HepG2 (cell line): ENCODE measurements around the gene MTA3. TPM values are rescaled to one million over a fixed set of nuclear protein-coding genes. Genes with fewer than 3 reads are reported as not detected.
"Not testable (repeated sequence)": the region's sequence is repeated elsewhere in the genome, so short reads cannot be mapped to it uniquely, and the experiment has no call there.

Experiments used
- ATAC-seq: fragments of 200-7000 bp; cut with Tn5 transposase; 3 replicates; pipeline ENCODE4 v1.9.1; 2020; ENCODE audit warnings: mild to moderate bottlenecking, moderate library complexity
- BruUV-seq: library from RNA; stranded (reverse); fragments of 400-500 nt; replicated peaks from 2 replicates; lab custom pipeline; 2021; lab: Mats Ljungman, UMichigan
- CTCF ChIA-PET: fragments of 300-600 bp; formaldehyde crosslinking; extraction: SDS; loops from one replicate; lab custom pipeline; 2021; ENCODE audit warnings: low total read pairs, inconsistent platforms, low intra/inter-chr PET ratio; lab: Yijun Ruan, JAX
- POLR2A ChIA-PET: fragments of 350-600 bp; sonication (Branson Sonifier 250); formaldehyde crosslinking; loops from one replicate; lab custom pipeline; 2020; ENCODE audit warnings: antibody characterized with exemption, inconsistent platforms; lab: Yijun Ruan, JAX
- DNase-seq: peaks from one replicate; pipeline ENCODE4 v3.0.0-alpha.2; 2015; ENCODE audit warnings: low spot score
- FAIRE-seq: peaks from 3 replicates; lab custom pipeline; 2011; peaks lifted over from hg19 to GRCh38; lab: Jason Lieb, UNC
- H2AFZ ChIP-seq: one replicate; pipeline ENCODE4 v1.6.1; 2011; ENCODE audit warnings: low read length, inconsistent platforms
- H3K27ac ChIP-seq: fragments of 300-600 bp; 3 replicates; pipeline ENCODE4 v1.8.0; 2011; ENCODE audit warnings: mixed run types, mild to moderate bottlenecking, mixed read lengths, low read length, inconsistent platforms; ENCODE audit not compliant: insufficient read depth; ENCODE audit errors: extremely low read length
- H3K27me3 ChIP-seq, 2 experiments: fragments of 200-600 bp in 1 of 2; 2 replicates in 1 of 2; 3 replicates in 1 of 2; pipeline versions ENCODE4 v1.6.0 to v1.8.0; 2011; ENCODE audit warnings: low read length in 2 of 2, mild to moderate bottlenecking in 2 of 2, moderate library complexity in 2 of 2, inconsistent platforms in 1 of 2; ENCODE audit not compliant: insufficient read depth in 2 of 2, control insufficient read depth in 1 of 2
- H3K36me3 ChIP-seq, 2 experiments: fragments of 200-600 bp in 1 of 2; replicated peaks in 1 of 2; 2 replicates in 1 of 2; 3 replicates in 1 of 2; pipeline versions ENCODE4 v1.5.1 to v1.8.0; 2011; ENCODE audit warnings: low read length in 2 of 2, inconsistent platforms in 1 of 2; ENCODE audit not compliant: insufficient read depth in 2 of 2, control insufficient read depth in 1 of 2
- H3K4me1 ChIP-seq: 2 replicates; pipeline ENCODE4 v1.5.1; 2012; ENCODE audit warnings: low read length, inconsistent platforms; ENCODE audit not compliant: insufficient read depth
- H3K4me2 ChIP-seq: 2 replicates; pipeline ENCODE4 v1.6.0; 2011; ENCODE audit warnings: low read depth, low read length, inconsistent platforms
- H3K4me3 ChIP-seq, 3 experiments: fragments of 200-600 bp in 1 of 3; sonication (generic), shearing (Covaris generic) in 1 of 3; replicated peaks in 1 of 3; 2 replicates each; pipeline ENCODE4 v1.5.1; 2011 to 2016; ENCODE audit warnings: low read length in 3 of 3, inconsistent platforms in 2 of 3, low read depth in 2 of 3, mild to moderate bottlenecking in 2 of 3, control low read depth in 1 of 3, mixed read lengths in 1 of 3; ENCODE audit not compliant: insufficient read depth in 1 of 3
- H3K79me2 ChIP-seq: one replicate; pipeline ENCODE4 v1.6.1; 2011; ENCODE audit warnings: low read length, inconsistent platforms; ENCODE audit not compliant: insufficient read depth
- H3K9ac ChIP-seq: 2 replicates; pipeline ENCODE4 v1.6.0; 2011; ENCODE audit warnings: mild to moderate bottlenecking, low read depth, low read length, inconsistent platforms; ENCODE audit not compliant: insufficient read depth
- H3K9me3 ChIP-seq: 2 replicates; pipeline ENCODE4 v1.5.1; 2012; ENCODE audit warnings: mild to moderate bottlenecking, low read length
- H4K20me1 ChIP-seq: 2 replicates; pipeline ENCODE4 v1.6.0; 2011; ENCODE audit warnings: inconsistent platforms, mild to moderate bottlenecking, low read length, moderate library complexity; ENCODE audit not compliant: insufficient read depth
- PRDM15 ChIP-seq: sonication (generic); formaldehyde crosslinking; IDR thresholded peaks from 2 replicates; pipeline ENCODE4 v1.4.0; 2020; ENCODE audit warnings: missing genetic modification reagents
- ZNF121 ChIP-seq: sonication (generic); formaldehyde crosslinking; IDR thresholded peaks from 2 replicates; pipeline ENCODE4 v1.5.0; 2020; ENCODE audit warnings: mild to moderate bottlenecking, missing genetic modification reagents
- ZNF687 ChIP-seq: sonication (generic); formaldehyde crosslinking; IDR thresholded peaks from 2 replicates; pipeline ENCODE4 v1.5.1; 2020; ENCODE audit warnings: mild to moderate bottlenecking, missing genetic modification reagents, moderate library complexity
- ZNF768 ChIP-seq: sonication (generic); formaldehyde crosslinking; IDR thresholded peaks from 2 replicates; pipeline ENCODE4 v1.4.0; 2020; ENCODE audit warnings: missing genetic modification reagents
- WGBS: methylation state at CpG from one replicate; pipeline ENCODE4 v1.1.6; 2017; ENCODE audit warnings: low lambda C conversion rate; 5-methylcytosine and 5-hydroxymethylcytosine counted together
- in situ Hi-C: cut with HindIII; loops from 2 replicates; pipeline ENCODE4 v1.10.0; 2017; ENCODE audit warnings: low pct_unique_long_range_greater_than_20kb; ENCODE audit not compliant: extremely low pct_ligation_motif_present
- intact Hi-C: fragments of 100-400 bp; cut with micrococcal nuclease; formaldehyde crosslinking; loops from one replicate; pipeline ENCODE4 v1.10.0; 2022; ENCODE audit not compliant: unreplicated experiment
- polyA plus RNA-seq, 8 experiments: library from polyadenylated mRNA; depleted of rRNA in 3 of 8; stranded (reverse) in 7 of 8; unstranded in 1 of 8; fragments of >200 nt; fragmentation: Illumina TruSeq in 4 of 8; extraction: Trizol in 4 of 8; gene quantifications; 2 replicates each; pipeline versions ENCODE4 v1.2.1 to v1.2.3, GENCODE V29; 2011 to 2016; ENCODE audit warnings: low read depth in 4 of 8, missing spikeins in 1 of 8, mixed read lengths in 1 of 8; ENCODE audit not compliant: insufficient read depth in 1 of 8
- total RNA-seq, 5 experiments: library from RNA; depleted of rRNA; stranded (reverse); fragments of >200 nt; fragmentation: Illumina TruSeq; extraction: Trizol; gene quantifications; 2 replicates each; pipeline ENCODE4 v1.2.3, GENCODE V29; 2016; ENCODE audit warnings: low read depth in 1 of 5

Gene MTA3
- total and polyA plus RNA-seq, 2 of the 13 experiments (the other 11 are each of a cell fraction or from before 2014, with no cell fraction given): 48.8 to 77.8 TPM

GRCh38 chr2:42581257-42581656 is 12.8 kb downstream of the MTA3 start:
- no peaks in the 10 kb centered on the region; the same call in 1 of the 2 replicates for H4K20me1 ChIP-seq
- H3K4me2 ChIP-seq: no peak overlapping the region
- no TSS peak for BruUV-seq
- H3K36me3 ChIP-seq: peaks cover 26 to 54% of the 10 kb centered on the region in 2 experiments
- H3K9ac ChIP-seq: no peak overlapping the region
- no peak overlapping the region for H2AFZ ChIP-seq
- peaks cover 13% of the 10 kb centered on the region for H3K4me1 ChIP-seq
- DNase-seq (no peak), FAIRE-seq (no peak), ATAC-seq (no peak)
- in situ Hi-C loops: no loop called here
- H3K79me2 ChIP-seq: peaks cover 12% of the 10 kb centered on the region
- ChIA-PET CTCF (no interaction called here), POLR2A (no interaction called here)
- intact Hi-C loops: no loop called here
- 96% methylated on average over 6 of the region's 6 CpGs for WGBS
- H3K27ac ChIP-seq: no peak overlapping the region
- no peaks in the 10 kb centered on the region for H3K27me3 ChIP-seq
- no peaks in the 10 kb centered on the region for H3K9me3 ChIP-seq
- no peak overlapping the region for H3K4me3 ChIP-seq
- no peak for TF ChIP-seq PRDM15 (CRISPR knock-in tag)
- no peak for TF ChIP-seq ZNF687 (CRISPR knock-in tag)
- TF ChIP-seq ZNF121 (CRISPR knock-in tag): 0 out of 2 replicates have a peak, but pooled peaks have one; percentile 38
- TF ChIP-seq ZNF768 (CRISPR knock-in tag): no peak
- TF ChIP-seq, all 625 proteins: peak for 1

GRCh38 chr2:42584628-42585027 is 16.2 kb downstream of the MTA3 start:
- H4K20me1 ChIP-seq, H3K9ac ChIP-seq, H3K4me2 ChIP-seq, FAIRE-seq, H3K27ac ChIP-seq, intact Hi-C loops, H3K9me3 ChIP-seq, H2AFZ ChIP-seq, BruUV-seq, CTCF ChIA-PET, in situ Hi-C loops, H3K4me3 ChIP-seq, DNase-seq, POLR2A ChIA-PET, ATAC-seq, H3K27me3 ChIP-seq: not testable (repeated sequence)
- Histone ChIP-seq H3K36me3 (peaks cover 16 to 31% of the 10 kb centered on the region in 2 experiments), H3K79me2 (peaks cover 19% of the 10 kb centered on the region), H3K4me1 (peaks cover 14% of the 10 kb centered on the region)
- 97% methylated on average over 3 of the region's 3 CpGs for WGBS
